ENCODE measurements around the gene TGOLN2.
A peak's percentile ranks its signal among the peaks of the same experiment; 100 is the strongest.
"Not testable (repeated sequence)": the region's sequence is repeated elsewhere in the genome, so short reads cannot be mapped to it uniquely, and the experiment has no call there.

Gene TGOLN2

GRCh38 chr2:85327822-85328617, at the start of gene TGOLN2:
Gene TGOLN2 (minus strand): TSS chr2:85327989. CDS start chr2:85327962, 27 bp downstream.
- Histone ChIP-seq H3K27ac (ENCODE audit: low read depth, low read length) (peak within 1 kb of the TSS; percentile 94), H3K4me3 (ENCODE audit: low read depth, low read length) (peak within 1 kb of the TSS; percentile 87), H3K27me3 (ENCODE audit: control insufficient read depth, insufficient read depth, low read length) (no peaks in the 10 kb centered on the region), H3K36me3 (ENCODE audit: control insufficient read depth, insufficient read depth, low read length) (peaks cover 19% of the 10 kb centered on the region), H3K9me3 (ENCODE audit: control insufficient read depth, insufficient read depth, low read depth, low read length) (no peaks in the 10 kb centered on the region), H3K9ac (ENCODE audit: low read length) (peak within 1 kb of the TSS; percentile 99), H3K4me1 (ENCODE audit: control insufficient read depth, insufficient read depth, low read length) (peaks cover 22% of the 10 kb centered on the region)

- peaks cover 23% of the 10 kb centered on the region for H3K36me3 ChIP-seq (ENCODE audit: control insufficient read depth, insufficient read depth, low read length)
- H3K4me1 ChIP-seq (ENCODE audit: control insufficient read depth, insufficient read depth, low read length) = no peaks in the 10 kb centered on the region
- no peak overlapping the region for H3K27ac ChIP-seq (ENCODE audit: low read depth, low read length)
- peaks cover 17% of the 10 kb centered on the region for H3K9me3 ChIP-seq (ENCODE audit: control insufficient read depth, insufficient read depth, low read depth, low read length)
- no peak overlapping the region for H3K9ac ChIP-seq (ENCODE audit: low read length)
- H3K4me3 ChIP-seq (ENCODE audit: low read depth, low read length) = no peak overlapping the region
- H3K27me3 ChIP-seq (ENCODE audit: control insufficient read depth, insufficient read depth, low read length) = no peaks in the 10 kb centered on the region
Observed at GRCh38 chr2:85377083-85377482, 49.3 kb upstream of the TGOLN2 start.

GRCh38 chr2:85376291-85377065, 48.7 kb upstream of the TGOLN2 start:
- Histone ChIP-seq H3K4me3 (ENCODE audit: low read depth, low read length) (no peak overlapping the region), H3K27ac (ENCODE audit: low read depth, low read length) (no peak overlapping the region), H3K36me3 (ENCODE audit: control insufficient read depth, insufficient read depth, low read length) (peaks cover 23% of the 10 kb centered on the region)

GRCh38 chr2:85371045-85371444, 43.3 kb upstream of the TGOLN2 start:
- Histone ChIP-seq H3K4me1 (ENCODE audit: control insufficient read depth, insufficient read depth, low read length) (no peaks in the 10 kb centered on the region), H3K9me3 (ENCODE audit: control insufficient read depth, insufficient read depth, low read depth, low read length) (no peaks in the 10 kb centered on the region), H3K4me3 (ENCODE audit: low read depth, low read length) (no peak overlapping the region), H3K9ac (ENCODE audit: low read length) (no peak overlapping the region), H3K27me3 (ENCODE audit: control insufficient read depth, insufficient read depth, low read length) (no peaks in the 10 kb centered on the region), H3K36me3 (ENCODE audit: control insufficient read depth, insufficient read depth, low read length) (no peaks in the 10 kb centered on the region), H3K27ac (ENCODE audit: low read depth, low read length) (no peak overlapping the region)

More at GRCh38 chr2:85376291-85377065, 48.7 kb upstream of the TGOLN2 start:
- no peak overlapping the region for H3K9ac ChIP-seq (ENCODE audit: low read length)
- no peaks in the 10 kb centered on the region for H3K27me3 ChIP-seq (ENCODE audit: control insufficient read depth, insufficient read depth, low read length)
- peaks cover 17% of the 10 kb centered on the region for H3K9me3 ChIP-seq (ENCODE audit: control insufficient read depth, insufficient read depth, low read depth, low read length)
- H3K4me1 ChIP-seq (ENCODE audit: control insufficient read depth, insufficient read depth, low read length) = no peaks in the 10 kb centered on the region

GRCh38 chr2:85369500-85369899, 41.7 kb upstream of the TGOLN2 start:
- Histone ChIP-seq H3K4me3 (ENCODE audit: low read depth, low read length) (no peak overlapping the region), H3K9ac (ENCODE audit: low read length) (no peak overlapping the region), H3K9me3 (ENCODE audit: control insufficient read depth, insufficient read depth, low read depth, low read length) (no peaks in the 10 kb centered on the region), H3K4me1 (ENCODE audit: control insufficient read depth, insufficient read depth, low read length) (no peaks in the 10 kb centered on the region), H3K27me3 (ENCODE audit: control insufficient read depth, insufficient read depth, low read length) (no peaks in the 10 kb centered on the region), H3K27ac (ENCODE audit: low read depth, low read length) (no peak overlapping the region), H3K36me3 (ENCODE audit: control insufficient read depth, insufficient read depth, low read length) (peaks cover 2% of the 10 kb centered on the region; the same call in 1 of the 2 replicates)

- peaks cover 2% of the 10 kb centered on the region; the same call in 1 of the 2 replicates for H3K36me3 ChIP-seq (ENCODE audit: control insufficient read depth, insufficient read depth, low read length)
- no peaks in the 10 kb centered on the region for H3K27me3 ChIP-seq (ENCODE audit: control insufficient read depth, insufficient read depth, low read length)
- no peak overlapping the region for H3K27ac ChIP-seq (ENCODE audit: low read depth, low read length)
- H3K4me1 ChIP-seq (ENCODE audit: control insufficient read depth, insufficient read depth, low read length) = no peaks in the 10 kb centered on the region
- no peaks in the 10 kb centered on the region for H3K9me3 ChIP-seq (ENCODE audit: control insufficient read depth, insufficient read depth, low read depth, low read length)
- H3K9ac ChIP-seq (ENCODE audit: low read length) = no peak overlapping the region
- H3K4me3 ChIP-seq (ENCODE audit: low read depth, low read length) = no peak overlapping the region
Observed at GRCh38 chr2:85368921-85369320, 41.1 kb upstream of the TGOLN2 start.

GRCh38 chr2:85367180-85367579, 39.4 kb upstream of the TGOLN2 start:
- Histone ChIP-seq H3K4me3 (ENCODE audit: low read depth, low read length) (no peak overlapping the region), H3K27ac (ENCODE audit: low read depth, low read length) (no peak overlapping the region), H3K9me3 (ENCODE audit: control insufficient read depth, insufficient read depth, low read depth, low read length) (no peaks in the 10 kb centered on the region), H3K27me3 (ENCODE audit: control insufficient read depth, insufficient read depth, low read length) (no peaks in the 10 kb centered on the region), H3K36me3 (ENCODE audit: control insufficient read depth, insufficient read depth, low read length) (peaks cover 9% of the 10 kb centered on the region; the same call in 1 of the 2 replicates), H3K9ac (ENCODE audit: low read length) (no peak overlapping the region), H3K4me1 (ENCODE audit: control insufficient read depth, insufficient read depth, low read length) (no peaks in the 10 kb centered on the region)

GRCh38 chr2:85362653-85363387, 35.0 kb upstream of the TGOLN2 start:
- H3K27me3 ChIP-seq (ENCODE audit: control insufficient read depth, insufficient read depth, low read length); H3K4me3 ChIP-seq (ENCODE audit: low read depth, low read length); H3K27ac ChIP-seq (ENCODE audit: low read depth, low read length); H3K9ac ChIP-seq (ENCODE audit: low read length); H3K4me1 ChIP-seq (ENCODE audit: control insufficient read depth, insufficient read depth, low read length); H3K9me3 ChIP-seq (ENCODE audit: control insufficient read depth, insufficient read depth, low read depth, low read length): not testable (repeated sequence)
- H3K36me3 ChIP-seq (ENCODE audit: control insufficient read depth, insufficient read depth, low read length) = peaks cover 13% of the 10 kb centered on the region

- Histone ChIP-seq H3K27ac (ENCODE audit: low read depth, low read length) (no peak overlapping the region), H3K27me3 (ENCODE audit: control insufficient read depth, insufficient read depth, low read length) (no peaks in the 10 kb centered on the region), H3K4me1 (ENCODE audit: control insufficient read depth, insufficient read depth, low read length) (peaks cover 13% of the 10 kb centered on the region; the same call in 1 of the 2 replicates)
Observed at GRCh38 chr2:85357736-85358135, 29.9 kb upstream of the TGOLN2 start.

GRCh38 chr2:85356186-85356585, 28.4 kb upstream of the TGOLN2 start:
- Histone ChIP-seq H3K4me1 (ENCODE audit: control insufficient read depth, insufficient read depth, low read length) (peaks cover 13% of the 10 kb centered on the region; the same call in 1 of the 2 replicates), H3K4me3 (ENCODE audit: low read depth, low read length) (no peak overlapping the region), H3K9me3 (ENCODE audit: control insufficient read depth, insufficient read depth, low read depth, low read length) (no peaks in the 10 kb centered on the region), H3K27me3 (ENCODE audit: control insufficient read depth, insufficient read depth, low read length) (no peaks in the 10 kb centered on the region), H3K9ac (ENCODE audit: low read length) (no peak overlapping the region), H3K27ac (ENCODE audit: low read depth, low read length) (no peak overlapping the region), H3K36me3 (ENCODE audit: control insufficient read depth, insufficient read depth, low read length) (peaks cover 12% of the 10 kb centered on the region; the same call in 1 of the 2 replicates)

More at GRCh38 chr2:85357736-85358135, 29.9 kb upstream of the TGOLN2 start:
- no peak overlapping the region for H3K4me3 ChIP-seq (ENCODE audit: low read depth, low read length)
- H3K9me3 ChIP-seq (ENCODE audit: control insufficient read depth, insufficient read depth, low read depth, low read length) = no peaks in the 10 kb centered on the region
- H3K9ac ChIP-seq (ENCODE audit: low read length) = no peak overlapping the region
- H3K36me3 ChIP-seq (ENCODE audit: control insufficient read depth, insufficient read depth, low read length) = peaks cover 12% of the 10 kb centered on the region
